ENCODE data around the gene RXRA. TPM values are rescaled to one million over a fixed set of nuclear protein-coding genes. Genes with fewer than 3 reads are reported as not detected.

The RXRA gene
- total and polyA plus RNA-seq, 2 donors (not counting 3 experiments of a cell fraction or from before 2014, with no cell fraction given), result 15.4 to 37.4 TPM

- TF ChIP-seq FOS (IDR thresholded peaks at IDR 0.05; ENCODE audit: borderline replicate concordance, insufficient read depth, low read length), result no peak
- Histone ChIP-seq H3K4me2 (ENCODE audit: insufficient read depth, low read length) (no peak overlapping the region), H3K36me3 (ENCODE audit: control insufficient read depth in 2 of 2, extremely low read depth in 1 of 2, insufficient read depth in 2 of 2, low read length in 2 of 2) (no peaks in the 10 kb centered on the region), H3K27ac (ENCODE audit: insufficient read depth, low read depth, low read length) (no peak overlapping the region), H3K27me3 (ENCODE audit: control insufficient read depth in 2 of 2, insufficient read depth in 2 of 2, low read length in 2 of 2) (no peaks in the 10 kb centered on the region), H3K4me1 (ENCODE audit: control insufficient read depth, extremely low read depth, insufficient read depth, low read length) (peaks cover 10% of the 10 kb centered on the region), H3K9me1 (replicated peaks; ENCODE audit: control insufficient read depth, extremely low read depth, insufficient read depth, low read length) (no peaks in the 10 kb centered on the region), H3K4me3 (replicated peaks in 1 of 3; ENCODE audit: insufficient read depth in 1 of 3, low read depth in 1 of 3, low read length in 3 of 3) (no peak overlapping the region), H4K20me1 (replicated peaks; ENCODE audit: control insufficient read depth, extremely low read depth, insufficient read depth, low read length) (no peaks in the 10 kb centered on the region), H2AFZ (ENCODE audit: low read depth, low read length) (no peak overlapping the region), H3K9ac (replicated peaks; ENCODE audit: extremely low read depth, insufficient read depth, low read length) (no peak overlapping the region), H3K9me3 (replicated peaks; ENCODE audit: control insufficient read depth, insufficient read depth, low read length) (no peaks in the 10 kb centered on the region), H3K79me2 (ENCODE audit: control insufficient read depth, insufficient read depth, low read length) (peaks cover 23% of the 10 kb centered on the region)
- intact Hi-C loops (cut with micrococcal nuclease) (no loop called here), dilution Hi-C loops (cut with MboI; ENCODE audit: extremely low pct_ligation_motif_present, low sequenced_read_pairs) (no loop called here)
- ChIA-PET POLR2A (no interaction called here), CTCF (no interaction called here)
- DNase-seq (ENCODE audit: low read depth, low spot score) (no peak), FAIRE-seq (no peak)
- BruUV-seq (replicated peaks), result no TSS peak
Observed at GRCh38 chr9:134368571-134368970, 42.3 kb downstream of the RXRA start.

GRCh38 chr9:134369416-134370212 lies 43.4 kb downstream of the RXRA start:
- Histone ChIP-seq H3K79me2 (ENCODE audit: control insufficient read depth, insufficient read depth, low read length) (peaks cover 29% of the 10 kb centered on the region), H3K36me3 (ENCODE audit: control insufficient read depth in 2 of 2, extremely low read depth in 1 of 2, insufficient read depth in 2 of 2, low read length in 2 of 2) (no peaks in the 10 kb centered on the region), H3K9me1 (replicated peaks; ENCODE audit: control insufficient read depth, extremely low read depth, insufficient read depth, low read length) (no peaks in the 10 kb centered on the region), H3K4me1 (ENCODE audit: control insufficient read depth, extremely low read depth, insufficient read depth, low read length) (peaks cover 11% of the 10 kb centered on the region), H3K4me2 (ENCODE audit: insufficient read depth, low read length) (no peak overlapping the region), H3K9me3 (replicated peaks; ENCODE audit: control insufficient read depth, insufficient read depth, low read length) (no peaks in the 10 kb centered on the region), H2AFZ (ENCODE audit: low read depth, low read length) (no peak overlapping the region), H3K27ac (ENCODE audit: insufficient read depth, low read depth, low read length) (no peak overlapping the region), H4K20me1 (replicated peaks; ENCODE audit: control insufficient read depth, extremely low read depth, insufficient read depth, low read length) (no peaks in the 10 kb centered on the region), H3K9ac (replicated peaks; ENCODE audit: extremely low read depth, insufficient read depth, low read length) (no peak overlapping the region), H3K4me3 (replicated peaks in 1 of 3; ENCODE audit: insufficient read depth in 1 of 3, low read depth in 1 of 3, low read length in 3 of 3) (no peak overlapping the region), H3K27me3 (ENCODE audit: control insufficient read depth in 2 of 2, insufficient read depth in 2 of 2, low read length in 2 of 2) (no peaks in the 10 kb centered on the region)
- DNase-seq (ENCODE audit: low read depth, low spot score), result no peak
- intact Hi-C loops (cut with micrococcal nuclease) (no loop called here), dilution Hi-C loops (cut with MboI; ENCODE audit: extremely low pct_ligation_motif_present, low sequenced_read_pairs) (no loop called here)
- ChIA-PET CTCF (no interaction called here), POLR2A (no interaction called here)
- TF ChIP-seq FOS (IDR thresholded peaks at IDR 0.05; ENCODE audit: borderline replicate concordance, insufficient read depth, low read length) (no peak), JUN (IDR thresholded peaks at IDR 0.05; ENCODE audit: borderline replicate concordance, insufficient read depth, insufficient read length, low read depth) (no peak), POLR2AphosphoS5 (IDR thresholded peaks at IDR 0.05; ENCODE audit: insufficient read depth, low read depth, low read length) (no peak), MYC (IDR thresholded peaks at IDR 0.05; ENCODE audit: low read depth, low read length) (no peak), CTCF (IDR thresholded peaks at IDR 0.05; ENCODE audit: extremely low read depth in 1 of 2, insufficient read depth in 1 of 2, low read depth in 1 of 2, low read length in 2 of 2) (no peak), MAX (IDR thresholded peaks at IDR 0.05; ENCODE audit: insufficient read depth, insufficient read length) (no peak), POLR2A (IDR thresholded peaks at IDR 0.05; ENCODE audit: low read depth, low read length) (no peak), GATA2 (IDR thresholded peaks at IDR 0.05; ENCODE audit: insufficient read depth, insufficient read length, low read depth, low read length) (no peak)
- no peak for FAIRE-seq
- no TSS peak for BruUV-seq (replicated peaks)

Data from endothelial cell of umbilical vein (primary cell).